Panc1 (cell line): Measurements from ENCODE around the gene SLC13A5.

ENCODE experiments used
- TF ChIP-seq, protein P1 (sequence below): fragments of 450-650 bp; IDR thresholded peaks from 2 replicates; pipeline ENCODE4 v1.5.1; 2017; ENCODE audit warnings: mild to moderate bottlenecking
- TF ChIP-seq, protein P2 (sequence below), 2 experiments: IDR thresholded peaks; 2 replicates each; pipeline ENCODE4 v1.6.1; 2011 to 2012; ENCODE audit warnings: low read depth in 2 of 2, control low read depth in 1 of 2, low read length in 1 of 2, mild to moderate bottlenecking in 1 of 2, moderate library complexity in 1 of 2; ENCODE audit not compliant: insufficient read depth in 1 of 2

- TF ChIP-seq, protein P1, sequence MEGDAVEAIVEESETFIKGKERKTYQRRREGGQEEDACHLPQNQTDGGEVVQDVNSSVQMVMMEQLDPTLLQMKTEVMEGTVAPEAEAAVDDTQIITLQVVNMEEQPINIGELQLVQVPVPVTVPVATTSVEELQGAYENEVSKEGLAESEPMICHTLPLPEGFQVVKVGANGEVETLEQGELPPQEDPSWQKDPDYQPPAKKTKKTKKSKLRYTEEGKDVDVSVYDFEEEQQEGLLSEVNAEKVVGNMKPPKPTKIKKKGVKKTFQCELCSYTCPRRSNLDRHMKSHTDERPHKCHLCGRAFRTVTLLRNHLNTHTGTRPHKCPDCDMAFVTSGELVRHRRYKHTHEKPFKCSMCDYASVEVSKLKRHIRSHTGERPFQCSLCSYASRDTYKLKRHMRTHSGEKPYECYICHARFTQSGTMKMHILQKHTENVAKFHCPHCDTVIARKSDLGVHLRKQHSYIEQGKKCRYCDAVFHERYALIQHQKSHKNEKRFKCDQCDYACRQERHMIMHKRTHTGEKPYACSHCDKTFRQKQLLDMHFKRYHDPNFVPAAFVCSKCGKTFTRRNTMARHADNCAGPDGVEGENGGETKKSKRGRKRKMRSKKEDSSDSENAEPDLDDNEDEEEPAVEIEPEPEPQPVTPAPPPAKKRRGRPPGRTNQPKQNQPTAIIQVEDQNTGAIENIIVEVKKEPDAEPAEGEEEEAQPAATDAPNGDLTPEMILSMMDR = no peak
- TF ChIP-seq, protein P2, sequence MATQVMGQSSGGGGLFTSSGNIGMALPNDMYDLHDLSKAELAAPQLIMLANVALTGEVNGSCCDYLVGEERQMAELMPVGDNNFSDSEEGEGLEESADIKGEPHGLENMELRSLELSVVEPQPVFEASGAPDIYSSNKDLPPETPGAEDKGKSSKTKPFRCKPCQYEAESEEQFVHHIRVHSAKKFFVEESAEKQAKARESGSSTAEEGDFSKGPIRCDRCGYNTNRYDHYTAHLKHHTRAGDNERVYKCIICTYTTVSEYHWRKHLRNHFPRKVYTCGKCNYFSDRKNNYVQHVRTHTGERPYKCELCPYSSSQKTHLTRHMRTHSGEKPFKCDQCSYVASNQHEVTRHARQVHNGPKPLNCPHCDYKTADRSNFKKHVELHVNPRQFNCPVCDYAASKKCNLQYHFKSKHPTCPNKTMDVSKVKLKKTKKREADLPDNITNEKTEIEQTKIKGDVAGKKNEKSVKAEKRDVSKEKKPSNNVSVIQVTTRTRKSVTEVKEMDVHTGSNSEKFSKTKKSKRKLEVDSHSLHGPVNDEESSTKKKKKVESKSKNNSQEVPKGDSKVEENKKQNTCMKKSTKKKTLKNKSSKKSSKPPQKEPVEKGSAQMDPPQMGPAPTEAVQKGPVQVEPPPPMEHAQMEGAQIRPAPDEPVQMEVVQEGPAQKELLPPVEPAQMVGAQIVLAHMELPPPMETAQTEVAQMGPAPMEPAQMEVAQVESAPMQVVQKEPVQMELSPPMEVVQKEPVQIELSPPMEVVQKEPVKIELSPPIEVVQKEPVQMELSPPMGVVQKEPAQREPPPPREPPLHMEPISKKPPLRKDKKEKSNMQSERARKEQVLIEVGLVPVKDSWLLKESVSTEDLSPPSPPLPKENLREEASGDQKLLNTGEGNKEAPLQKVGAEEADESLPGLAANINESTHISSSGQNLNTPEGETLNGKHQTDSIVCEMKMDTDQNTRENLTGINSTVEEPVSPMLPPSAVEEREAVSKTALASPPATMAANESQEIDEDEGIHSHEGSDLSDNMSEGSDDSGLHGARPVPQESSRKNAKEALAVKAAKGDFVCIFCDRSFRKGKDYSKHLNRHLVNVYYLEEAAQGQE (IDR thresholded peaks at IDR 0.05; ENCODE audit: insufficient read depth in 1 of 2, low read depth in 2 of 2, low read length in 1 of 2) = no peak
Observed at GRCh38 chr17:6668219-6668618, 45.0 kb downstream of the SLC13A5 start.
